Peyer's patch (tissue), 4 donors: ENCODE measurements around the gene SYPL1. TPM values are rescaled to one million over a fixed set of nuclear protein-coding genes. Genes with fewer than 3 reads are reported as not detected.

Experiments
- DNase-seq, 3 donors: peaks; one replicate each; pipeline ENCODE4 v3.0.0-alpha.2; 2017 to 2019
- H3K27ac ChIP-seq, 4 donors: fragments of 200-600 bp; sonication (generic); one replicate each; pipeline ENCODE4 v1.5.1; 2016 to 2019
- H3K27me3 ChIP-seq, 2 donors: fragments of 200-600 bp; sonication (generic); one replicate each; pipeline ENCODE4 v1.5.1; 2019
- H3K36me3 ChIP-seq, 3 donors: fragments of 200-600 bp; sonication (generic); one replicate each; pipeline ENCODE4 v1.5.1; 2016 to 2019
- H3K4me1 ChIP-seq, 4 donors: fragments of 200-600 bp; sonication (generic); one replicate each; pipeline ENCODE4 v1.5.1; 2016 to 2019
- H3K4me3 ChIP-seq, 4 donors: fragments of 200-600 bp; sonication (generic); 1 replicate in 3 of 4; 2 replicates in 1 of 4; pipeline ENCODE4 v1.5.1; 2016 to 2019; ENCODE audit warnings: mild to moderate bottlenecking in 1 of 4
- H3K9me3 ChIP-seq, 4 donors: fragments of 200-600 bp; sonication (generic); one replicate each; pipeline ENCODE4 v1.5.1; 2016 to 2019; ENCODE audit warnings: mild to moderate bottlenecking in 1 of 4
- CTCF ChIP-seq, 6 experiments: fragments of 450-650 bp in 4 of 6; fragments of 200-600 bp in 2 of 6; sonication (generic) in 1 of 6; IDR thresholded peaks; one replicate each; pipeline ENCODE4 v1.5.1; 2017 to 2019; ENCODE audit warnings: antibody characterized with exemption in 6 of 6, mild to moderate bottlenecking in 3 of 6, moderate library complexity in 1 of 6
- POLR2A ChIP-seq, 2 donors: fragments of 450-650 bp; IDR thresholded peaks; one replicate each; pipeline ENCODE4 v1.5.1; 2017; ENCODE audit warnings: antibody characterized with exemption in 2 of 2, mild to moderate bottlenecking in 2 of 2, moderate library complexity in 2 of 2
- total RNA-seq, 4 donors: library from RNA; depleted of rRNA; stranded (reverse); fragments of >200 nt; gene quantifications; one replicate each; pipeline ENCODE4 v1.1.0, GENCODE V29; 2016

SYPL1 gene
- total RNA-seq, 4 donors from 2014 or later: 45.2 to 77.6 (median 53.3) TPM

GRCh38 chr7:106067678-106068077 is 44.4 kb downstream of the SYPL1 start:
- no peak for DNase-seq
- Histone ChIP-seq H3K27me3 (no peaks in the 10 kb centered on the region), H3K9me3 (no peaks in the 10 kb centered on the region), H3K27ac (no peak overlapping the region), H3K4me3 (no peak overlapping the region), H3K4me1 (peaks cover 0 to 58% (median 36%) of the 10 kb centered on the region in 4 donors), H3K36me3 (no peaks in the 10 kb centered on the region)
- no peak for TF ChIP-seq CTCF (IDR thresholded peaks at IDR 0.05)
- TF ChIP-seq POLR2A (IDR thresholded peaks at IDR 0.05): no peak

- H3K27ac ChIP-seq: peak overlapping the region; percentile 49 to 85 (median 74)
- TF ChIP-seq POLR2A (IDR thresholded peaks at IDR 0.05) (no peak), CTCF (IDR thresholded peaks at IDR 0.05) (no peak)
- peak in 2 of 3 donors; percentile 61 to 66 for DNase-seq
- H3K27me3 ChIP-seq: no peaks in the 10 kb centered on the region
- peak overlapping the region in 3 of 4 donors; percentile 7 to 49 (median 40) for H3K4me3 ChIP-seq
- H3K4me1 ChIP-seq: peaks cover 0 to 48% (median 36%) of the 10 kb centered on the region in 4 donors
- H3K36me3 ChIP-seq: no peaks in the 10 kb centered on the region
- H3K9me3 ChIP-seq: no peaks in the 10 kb centered on the region
These were observed 46.3 kb downstream of the SYPL1 start for GRCh38 chr7:106065575-106066500.

GRCh38 chr7:106064771-106065574 is 47.1 kb downstream of the SYPL1 start:
- TF ChIP-seq CTCF (IDR thresholded peaks at IDR 0.05) (peak in 2 of 6 experiments; percentile 13 to 16), POLR2A (IDR thresholded peaks at IDR 0.05) (peak in 1 of 2 donors; percentile 7)
- peak overlapping the region in 3 of 4 donors; percentile 7 to 49 (median 40) for H3K4me3 ChIP-seq
- no peaks in the 10 kb centered on the region for H3K36me3 ChIP-seq
- DNase-seq: peak in 2 of 3 donors; percentile 80 to 85
- H3K4me1 ChIP-seq: peaks cover 0 to 42% (median 32%) of the 10 kb centered on the region in 4 donors
- H3K27ac ChIP-seq: peak overlapping the region; percentile 49 to 85 (median 74)
- H3K27me3 ChIP-seq: no peaks in the 10 kb centered on the region
- H3K9me3 ChIP-seq: no peaks in the 10 kb centered on the region

- Histone ChIP-seq H3K4me3 (no peak overlapping the region), H3K9me3 (no peaks in the 10 kb centered on the region), H3K27me3 (no peaks in the 10 kb centered on the region), H3K4me1 (peaks cover 0 to 47% (median 33%) of the 10 kb centered on the region in 4 donors), H3K27ac (peak overlapping the region in 3 of 4 donors; percentile 67 to 85 (median 81)), H3K36me3 (no peaks in the 10 kb centered on the region)
- no peak for DNase-seq
- no peak for TF ChIP-seq CTCF (IDR thresholded peaks at IDR 0.05)
- TF ChIP-seq POLR2A (IDR thresholded peaks at IDR 0.05): no peak
These were observed 47.8 kb downstream of the SYPL1 start for GRCh38 chr7:106064316-106064715.

GRCh38 chr7:106063692-106064091 is 48.4 kb downstream of the SYPL1 start:
- no peak for DNase-seq
- Histone ChIP-seq H3K36me3 (no peaks in the 10 kb centered on the region), H3K27me3 (no peaks in the 10 kb centered on the region), H3K9me3 (no peaks in the 10 kb centered on the region), H3K4me3 (no peak overlapping the region), H3K27ac (no peak overlapping the region), H3K4me1 (peaks cover 0 to 53% (median 34%) of the 10 kb centered on the region in 4 donors)
- TF ChIP-seq POLR2A (IDR thresholded peaks at IDR 0.05) (no peak), CTCF (IDR thresholded peaks at IDR 0.05) (no peak)
